ENCODE data around the gene PPP2R3A.

Gene PPP2R3A

GRCh38 chr3:135944831-135945230, 20.7 kb upstream of the PPP2R3A start:
- no peaks in the 10 kb centered on the region for H3K9me3 ChIP-seq (ENCODE audit: insufficient read depth, low read length)
- H3K27ac ChIP-seq (ENCODE audit: low read length) = no peak overlapping the region
- H2AFZ ChIP-seq (ENCODE audit: low read depth, low read length) = no peak overlapping the region
- H3K27me3 ChIP-seq (ENCODE audit: low read depth, low read length) = peaks cover 4% of the 10 kb centered on the region; the same call in 1 of the 2 replicates
- no peaks in the 10 kb centered on the region for H3K4me1 ChIP-seq (ENCODE audit: low read length)
- no peak overlapping the region for H3K4me2 ChIP-seq (ENCODE audit: low read length)
- no peak overlapping the region for H3K9ac ChIP-seq (ENCODE audit: low read length)
- no peaks in the 10 kb centered on the region for H3K36me3 ChIP-seq (replicated peaks; ENCODE audit: low read depth, low read length)
- H4K20me1 ChIP-seq (ENCODE audit: insufficient read depth, low read length) = no peaks in the 10 kb centered on the region
- no peak overlapping the region for H3K4me3 ChIP-seq (ENCODE audit: low read length)
- TF ChIP-seq EZH2phosphoT487 (IDR thresholded peaks at IDR 0.05; ENCODE audit: low read depth) (no peak), CTCF (IDR thresholded peaks at IDR 0.05; ENCODE audit: low read depth, low read length) (no peak)
- H3K79me2 ChIP-seq (ENCODE audit: low read length) = no peaks in the 10 kb centered on the region

- no peak for TF ChIP-seq EZH2phosphoT487 (IDR thresholded peaks at IDR 0.05; ENCODE audit: low read depth)
- TF ChIP-seq CTCF (IDR thresholded peaks at IDR 0.05; ENCODE audit: low read depth, low read length) = no peak
- no peaks in the 10 kb centered on the region for H4K20me1 ChIP-seq (ENCODE audit: insufficient read depth, low read length)
- H3K36me3 ChIP-seq (replicated peaks; ENCODE audit: low read depth, low read length) = no peaks in the 10 kb centered on the region
Observed at GRCh38 chr3:135950941-135951340, 14.6 kb upstream of the PPP2R3A start.

GRCh38 chr3:135964160-135964955, 1.2 kb upstream of the PPP2R3A start:
- no peaks in the 10 kb centered on the region for H3K4me1 ChIP-seq (ENCODE audit: low read length)
- no peaks in the 10 kb centered on the region for H3K27me3 ChIP-seq (ENCODE audit: low read depth, low read length)
- no peaks in the 10 kb centered on the region for H4K20me1 ChIP-seq (ENCODE audit: insufficient read depth, low read length)
- no peak overlapping the region for H3K4me3 ChIP-seq (ENCODE audit: low read length)
- H3K79me2 ChIP-seq (ENCODE audit: low read length) = no peaks in the 10 kb centered on the region
- TF ChIP-seq EZH2phosphoT487 (IDR thresholded peaks at IDR 0.05; ENCODE audit: low read depth) = no peak
- no peak for TF ChIP-seq CTCF (IDR thresholded peaks at IDR 0.05; ENCODE audit: low read depth, low read length)
- H3K9me3 ChIP-seq (ENCODE audit: insufficient read depth, low read length) = peaks cover 7% of the 10 kb centered on the region; the same call in 1 of the 2 replicates
- H3K4me2 ChIP-seq (ENCODE audit: low read length) = no peak overlapping the region
- no peaks in the 10 kb centered on the region for H3K36me3 ChIP-seq (replicated peaks; ENCODE audit: low read depth, low read length)
- no peak overlapping the region for H3K27ac ChIP-seq (ENCODE audit: low read length)
- H2AFZ ChIP-seq (ENCODE audit: low read depth, low read length) = no peak overlapping the region
- no peak overlapping the region for H3K9ac ChIP-seq (ENCODE audit: low read length)

More at GRCh38 chr3:135950941-135951340, 14.6 kb upstream of the PPP2R3A start:
- Histone ChIP-seq H3K27me3 (ENCODE audit: low read depth, low read length) (peaks cover 6% of the 10 kb centered on the region; the same call in 1 of the 2 replicates), H3K4me3 (ENCODE audit: low read length) (no peak overlapping the region), H2AFZ (ENCODE audit: low read depth, low read length) (no peak overlapping the region), H3K27ac (ENCODE audit: low read length) (no peak overlapping the region), H3K9ac (ENCODE audit: low read length) (no peak overlapping the region), H3K4me2 (ENCODE audit: low read length) (no peak overlapping the region), H3K79me2 (ENCODE audit: low read length) (no peaks in the 10 kb centered on the region), H3K9me3 (ENCODE audit: insufficient read depth, low read length) (no peaks in the 10 kb centered on the region), H3K4me1 (ENCODE audit: low read length) (no peaks in the 10 kb centered on the region)

GRCh38 chr3:135965129-135965505, 411 bp upstream of the PPP2R3A start:
- H3K4me2 ChIP-seq (ENCODE audit: low read length) = no peak overlapping the region
- H3K36me3 ChIP-seq (replicated peaks; ENCODE audit: low read depth, low read length) = no peaks in the 10 kb centered on the region
- no peak overlapping the region for H3K27ac ChIP-seq (ENCODE audit: low read length)
- no peak overlapping the region for H3K9ac ChIP-seq (ENCODE audit: low read length)
- no peak overlapping the region for H2AFZ ChIP-seq (ENCODE audit: low read depth, low read length)
- H3K4me3 ChIP-seq (ENCODE audit: low read length) = no peak overlapping the region
- no peaks in the 10 kb centered on the region for H4K20me1 ChIP-seq (ENCODE audit: insufficient read depth, low read length)
- peaks cover 2% of the 10 kb centered on the region; the same call in 1 of the 2 replicates for H3K9me3 ChIP-seq (ENCODE audit: insufficient read depth, low read length)
- no peaks in the 10 kb centered on the region for H3K4me1 ChIP-seq (ENCODE audit: low read length)
- no peaks in the 10 kb centered on the region for H3K79me2 ChIP-seq (ENCODE audit: low read length)
- no peaks in the 10 kb centered on the region for H3K27me3 ChIP-seq (ENCODE audit: low read depth, low read length)
- TF ChIP-seq EZH2phosphoT487 (IDR thresholded peaks at IDR 0.05; ENCODE audit: low read depth) (no peak), CTCF (IDR thresholded peaks at IDR 0.05; ENCODE audit: low read depth, low read length) (no peak)
